Endothelial cell (in vitro differentiated cells): ENCODE measurements around the gene YDJC. TPM values are rescaled to one million over a fixed set of nuclear protein-coding genes. Genes with fewer than 3 reads are reported as not detected.

Experiments
- DNase-seq: peaks from one replicate; pipeline ENCODE4 v3.0.0; 2021; ENCODE audit warnings: low spot score
- H3K27ac Mint-ChIP-seq: one replicate; pipeline ENCODE4 v1.8.0; 2021; ENCODE audit warnings: mixed read lengths, inconsistent platforms; ENCODE audit not compliant: unreplicated experiment
- H3K27me3 Mint-ChIP-seq: one replicate; pipeline ENCODE4 v1.8.0; 2021; ENCODE audit warnings: mild to moderate bottlenecking, moderate library complexity, mixed read lengths, inconsistent platforms; ENCODE audit not compliant: unreplicated experiment
- H3K36me3 Mint-ChIP-seq: one replicate; pipeline ENCODE4 v1.8.0; 2021; ENCODE audit warnings: mild to moderate bottlenecking, low read depth, mixed read lengths, inconsistent platforms; ENCODE audit not compliant: unreplicated experiment
- H3K4me1 Mint-ChIP-seq: one replicate; pipeline ENCODE4 v1.8.0; 2021; ENCODE audit warnings: mild to moderate bottlenecking, mixed read lengths, inconsistent platforms; ENCODE audit not compliant: unreplicated experiment
- H3K4me3 Mint-ChIP-seq: one replicate; pipeline ENCODE4 v1.8.0; 2021; ENCODE audit warnings: mild to moderate bottlenecking, mixed read lengths, inconsistent platforms; ENCODE audit not compliant: unreplicated experiment
- H3K9me3 Mint-ChIP-seq: one replicate; pipeline ENCODE4 v1.8.0; 2021; ENCODE audit warnings: mixed read lengths, inconsistent platforms; ENCODE audit not compliant: unreplicated experiment
- total RNA-seq: library from RNA; stranded (reverse); fragmentation: NEBNext Ultra II Directional; extraction: Animal tissue kit (Norgen Biotek cat#: 25700); gene quantifications from one replicate; pipeline ENCODE4 v1.2.1, GENCODE V29; 2021; ENCODE audit not compliant: unreplicated experiment
- TF ChIP-seq, protein P1 (sequence below): fragments of 200-600 bp; sonication (generic); IDR thresholded peaks from one replicate; pipeline ENCODE4 v1.5.0; 2021; ENCODE audit warnings: antibody characterized with exemption; ENCODE audit not compliant: unreplicated experiment

Gene YDJC
- total RNA-seq, 1 donor from 2014 or later = 11.2 TPM

GRCh38 chr22:21657360-21658032, 27.7 kb upstream of the YDJC start:
- H3K27ac Mint-ChIP-seq = no peak overlapping the region
- TF ChIP-seq, protein P1, sequence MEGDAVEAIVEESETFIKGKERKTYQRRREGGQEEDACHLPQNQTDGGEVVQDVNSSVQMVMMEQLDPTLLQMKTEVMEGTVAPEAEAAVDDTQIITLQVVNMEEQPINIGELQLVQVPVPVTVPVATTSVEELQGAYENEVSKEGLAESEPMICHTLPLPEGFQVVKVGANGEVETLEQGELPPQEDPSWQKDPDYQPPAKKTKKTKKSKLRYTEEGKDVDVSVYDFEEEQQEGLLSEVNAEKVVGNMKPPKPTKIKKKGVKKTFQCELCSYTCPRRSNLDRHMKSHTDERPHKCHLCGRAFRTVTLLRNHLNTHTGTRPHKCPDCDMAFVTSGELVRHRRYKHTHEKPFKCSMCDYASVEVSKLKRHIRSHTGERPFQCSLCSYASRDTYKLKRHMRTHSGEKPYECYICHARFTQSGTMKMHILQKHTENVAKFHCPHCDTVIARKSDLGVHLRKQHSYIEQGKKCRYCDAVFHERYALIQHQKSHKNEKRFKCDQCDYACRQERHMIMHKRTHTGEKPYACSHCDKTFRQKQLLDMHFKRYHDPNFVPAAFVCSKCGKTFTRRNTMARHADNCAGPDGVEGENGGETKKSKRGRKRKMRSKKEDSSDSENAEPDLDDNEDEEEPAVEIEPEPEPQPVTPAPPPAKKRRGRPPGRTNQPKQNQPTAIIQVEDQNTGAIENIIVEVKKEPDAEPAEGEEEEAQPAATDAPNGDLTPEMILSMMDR = peak; percentile 28

DNA sequence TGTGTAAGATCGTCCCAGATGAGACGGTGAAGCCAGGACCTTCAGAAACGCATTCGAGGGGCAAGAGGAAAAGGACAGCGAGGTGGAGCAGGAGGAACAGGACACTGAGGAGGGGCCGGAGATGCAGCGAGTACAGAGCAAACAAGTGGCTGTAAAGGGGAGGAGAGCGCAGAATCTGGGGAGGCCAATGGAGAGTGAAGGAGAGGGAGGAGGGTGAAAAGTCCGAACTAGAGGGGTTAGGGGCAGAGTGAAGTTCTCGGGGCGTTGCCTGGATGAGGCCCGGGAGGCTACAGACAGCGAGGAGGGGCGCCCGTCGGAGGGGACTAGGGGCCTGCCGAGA, 27.2 kb upstream of the YDJC start:
- TF ChIP-seq, protein P1 = no peak
- Mint-ChIP-seq H3K27ac (no peak overlapping the region), H3K9me3 (no peaks in the 10 kb centered on the region), H3K27me3 (peaks cover 8% of the 10 kb centered on the region), H3K4me1 (peaks cover 10% of the 10 kb centered on the region), H3K36me3 (peaks cover 6% of the 10 kb centered on the region), H3K4me3 (peak overlapping the region; percentile 84)
- no peak for DNase-seq

More at GRCh38 chr22:21657360-21658032, 27.7 kb upstream of the YDJC start:
- Mint-ChIP-seq H3K4me1 (peaks cover 10% of the 10 kb centered on the region), H3K36me3 (peaks cover 6% of the 10 kb centered on the region), H3K27me3 (peaks cover 8% of the 10 kb centered on the region), H3K9me3 (no peaks in the 10 kb centered on the region), H3K4me3 (peak overlapping the region; percentile 85)
- DNase-seq = peak; percentile 64

DNA sequence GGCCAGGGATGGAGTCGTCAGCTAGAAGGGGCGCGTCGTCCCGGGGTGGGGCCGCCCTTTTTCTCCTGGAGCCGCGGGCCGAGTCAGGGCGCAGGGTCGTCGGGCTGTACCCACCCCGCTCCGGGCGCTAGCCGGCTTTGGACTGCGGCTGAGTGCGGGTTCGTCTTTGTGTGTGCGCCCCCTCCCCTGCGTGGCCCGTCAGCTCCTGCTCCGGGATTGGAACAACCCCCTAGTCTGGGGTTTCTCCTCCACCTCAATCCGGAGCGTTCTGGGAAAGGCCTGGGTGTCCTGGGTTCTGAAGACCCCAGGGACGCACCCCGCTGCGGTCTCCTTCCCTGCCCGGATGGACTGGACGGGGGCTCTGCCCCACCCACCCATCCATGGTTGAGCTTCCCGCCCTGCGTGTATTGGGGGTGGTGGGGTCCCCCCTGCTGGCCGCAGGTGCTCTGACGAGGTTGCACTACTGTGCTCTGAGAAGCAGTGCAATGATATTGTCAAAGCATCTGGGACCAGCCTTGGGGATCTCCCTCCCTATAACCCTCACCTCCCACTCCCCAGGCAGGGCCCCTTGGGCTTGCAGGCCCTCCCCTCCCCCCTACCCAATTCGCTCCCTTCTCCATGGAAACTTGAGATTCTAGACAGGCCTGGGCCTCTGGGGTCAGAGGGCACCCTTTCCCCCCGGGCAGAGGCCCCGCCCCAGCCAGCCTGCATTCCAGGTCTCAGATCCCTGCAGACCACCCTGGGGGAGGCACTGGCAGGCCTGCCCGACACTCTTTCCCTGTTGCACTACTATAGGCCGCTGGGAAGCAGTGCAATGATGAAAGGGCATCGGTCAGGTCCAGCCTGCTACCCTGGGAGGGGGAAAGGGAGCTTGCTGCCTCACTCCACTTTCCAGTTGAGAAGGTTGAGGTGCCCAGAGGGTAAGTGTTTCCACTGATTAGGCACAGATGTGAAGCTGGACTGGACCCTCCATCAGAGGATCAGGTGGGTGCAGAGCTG, 23.0 kb upstream of the YDJC start:
- Mint-ChIP-seq H3K27me3 (peaks cover 7% of the 10 kb centered on the region), H3K27ac (no peak overlapping the region), H3K9me3 (no peaks in the 10 kb centered on the region), H3K36me3 (peaks cover 6% of the 10 kb centered on the region), H3K4me3 (peak overlapping the region; percentile 89), H3K4me1 (peaks cover 16% of the 10 kb centered on the region)
- TF ChIP-seq, protein P1 = no peak
- DNase-seq = no peak

DNA sequence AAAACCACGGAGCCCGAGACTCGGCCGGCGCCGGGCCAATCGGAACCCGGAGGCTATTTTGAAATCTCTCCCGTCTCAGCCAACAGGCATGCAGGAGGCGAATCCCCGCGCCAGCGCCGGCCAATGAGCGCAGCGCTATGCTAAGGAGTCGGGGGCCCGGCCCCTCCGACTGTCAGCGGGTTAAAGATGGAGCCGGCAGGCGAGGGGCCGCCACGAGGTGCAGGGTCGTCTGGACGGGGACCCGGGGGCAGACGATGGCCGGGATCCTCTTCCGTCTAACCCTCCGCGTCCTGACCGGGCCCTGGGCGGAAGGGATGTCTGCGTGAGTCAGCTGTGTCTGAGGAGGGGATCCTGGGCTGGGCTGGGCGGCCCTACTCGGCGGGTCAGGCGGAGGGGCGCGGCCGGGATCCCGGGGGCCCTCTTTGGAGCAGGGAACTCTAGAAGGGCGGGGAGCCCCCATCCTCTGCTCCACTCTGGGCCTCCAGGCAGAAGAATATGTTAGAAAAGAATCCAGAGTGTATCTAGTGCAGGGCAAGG, 22.3 kb upstream of the YDJC start:
- Mint-ChIP-seq H3K36me3 (peaks cover 6% of the 10 kb centered on the region), H3K27me3 (peaks cover 7% of the 10 kb centered on the region), H3K4me1 (peaks cover 16% of the 10 kb centered on the region), H3K4me3 (peak overlapping the region; percentile 89), H3K27ac (no peak overlapping the region), H3K9me3 (no peaks in the 10 kb centered on the region)
- DNase-seq = peak; percentile 83
- TF ChIP-seq, protein P1 = no peak
